DND-41 (cell line): Measurements from ENCODE around the gene LHFPL2.

Experiments
- CTCF ChIP-seq: IDR thresholded peaks from 2 replicates; pipeline ENCODE4 v1.5.1; 2012; ENCODE audit warnings: borderline replicate concordance, low read length, moderate library complexity, mild to moderate bottlenecking; ENCODE audit not compliant: poor library complexity, severe bottlenecking; ENCODE audit errors: extremely low read depth
- EZH2 ChIP-seq: IDR thresholded peaks from 3 replicates; pipeline ENCODE4 v1.6.1; 2012; ENCODE audit warnings: borderline replicate concordance, low read depth, mild to moderate bottlenecking, moderate library complexity, low read length, inconsistent platforms; ENCODE audit not compliant: severe bottlenecking

GRCh38 chr5:78521455-78521854 lies 127.1 kb downstream of the LHFPL2 start:
- no peak for TF ChIP-seq CTCF
- TF ChIP-seq EZH2 = no peak
